SIG-M5 treated with dmso at 0.1 percent for 504 hours (cell line): ENCODE measurements around the gene OR8K1.

Experiments used
- DNase-seq: peaks from one replicate; lab custom pipeline; 2025; ENCODE audit not compliant: unreplicated experiment; lab: John Stamatoyannopoulos, UW

The OR8K1 gene

DNA sequence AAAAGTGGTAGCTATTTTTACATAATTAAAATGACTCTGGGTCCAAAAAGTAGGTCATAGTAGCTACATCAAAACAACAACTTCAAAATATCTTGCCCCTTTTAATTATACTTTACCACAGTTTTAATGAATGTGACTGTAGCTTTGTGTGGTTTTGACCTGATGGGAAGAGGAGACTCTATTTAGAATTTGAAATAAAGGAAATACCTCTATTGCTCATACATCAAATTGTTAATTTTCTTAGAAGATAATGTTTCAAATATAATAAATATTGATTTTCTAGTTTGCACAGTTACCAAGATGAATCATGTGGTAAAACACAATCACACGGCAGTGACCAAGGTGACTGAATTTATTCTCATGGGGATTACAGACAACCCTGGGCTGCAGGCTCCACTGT is at the start of gene OR8K1:
Gene OR8K1 (plus strand): TSS at position 301 of the 400 bp plus-strand sequence. CDS start 0 bp downstream, at position 301.
- no peak for DNase-seq

- no peak for DNase-seq
Measured at GRCh38 chr11:56296898-56297297, 48.9 kb upstream of the OR8K1 start.

- no peak for DNase-seq
Measured at GRCh38 chr11:56307836-56308235, 38.0 kb upstream of the OR8K1 start.

DNA sequence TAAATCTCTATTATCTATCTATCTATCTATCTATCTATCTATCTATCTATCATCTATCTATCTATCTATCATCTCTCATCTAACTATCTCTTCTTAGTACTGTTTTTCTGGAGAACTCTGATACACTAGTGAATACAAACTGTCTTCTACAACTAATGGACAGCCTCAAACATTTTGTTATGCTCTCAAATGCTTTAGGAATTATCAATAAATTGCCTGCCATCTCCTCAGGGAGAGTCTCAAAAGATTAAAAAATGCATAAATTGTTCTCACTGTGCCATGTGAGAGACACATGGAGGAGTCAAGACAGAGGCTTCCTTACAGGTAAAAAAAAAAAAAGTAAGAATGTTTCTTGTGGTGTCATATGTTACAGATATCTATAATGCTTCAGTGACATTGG is 31.0 kb upstream of the OR8K1 start, which contains the start of gene OR8K3:
Gene OR8K3 (plus strand): TSS at position 301 of the 400 bp plus-strand sequence. CDS start 3,163 bp downstream, outside the sequence.
- DNase-seq: no peak

DNA sequence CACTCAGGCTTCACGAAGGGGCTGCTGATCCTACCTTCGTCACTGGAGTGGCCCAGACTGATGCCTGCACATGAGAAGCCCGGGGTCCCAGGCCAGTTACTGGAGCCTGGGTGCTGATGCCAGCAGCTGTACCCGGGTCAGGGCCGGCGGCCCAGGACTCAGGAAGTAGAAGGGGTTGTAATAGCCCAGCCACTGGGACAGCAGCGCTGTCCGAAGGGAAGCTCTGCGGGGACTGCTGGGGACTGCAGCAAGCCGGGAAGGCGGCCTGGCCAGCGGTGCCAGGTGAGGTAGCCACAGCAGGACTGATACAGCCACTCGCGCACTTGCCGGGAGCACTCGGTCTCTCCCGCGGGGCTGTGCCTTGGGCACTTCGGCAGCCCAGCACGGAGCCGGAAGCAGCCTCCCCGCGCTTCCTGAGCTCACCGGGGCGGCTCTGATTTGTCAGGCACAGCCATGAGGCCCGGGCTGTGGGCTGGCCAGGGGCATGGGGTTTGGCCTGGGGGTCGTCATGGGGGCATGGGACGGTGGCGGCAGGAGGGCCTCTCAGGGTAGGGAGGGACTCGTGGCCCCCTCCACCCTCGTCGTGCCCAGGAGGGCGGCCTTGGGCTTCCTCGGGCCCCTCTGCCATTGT is 13.9 kb upstream of the OR8K1 start:
- no peak for DNase-seq

DNA sequence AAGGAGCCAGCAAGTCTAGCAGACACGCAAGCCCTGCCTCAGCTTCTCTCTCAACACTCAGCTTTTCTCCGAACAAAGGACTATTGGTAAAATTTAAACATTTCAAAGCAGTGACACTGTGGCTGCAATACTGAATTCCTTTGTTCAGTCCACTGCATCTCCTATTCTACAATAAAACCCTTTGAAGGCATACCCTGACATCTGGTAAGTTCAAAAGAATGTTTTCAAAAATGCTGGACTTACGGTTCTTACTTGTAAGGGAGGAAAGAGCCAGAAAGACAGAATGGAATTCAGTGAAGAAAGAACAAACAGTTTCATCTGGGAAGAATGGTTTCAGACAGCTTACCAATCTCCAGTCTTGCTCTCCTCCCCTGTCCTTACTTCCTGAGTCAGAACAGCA is 12.7 kb upstream of the OR8K1 start:
- no peak for DNase-seq

- DNase-seq: no peak
Measured at GRCh38 chr11:56340289-56340688, 5.5 kb upstream of the OR8K1 start.

DNA sequence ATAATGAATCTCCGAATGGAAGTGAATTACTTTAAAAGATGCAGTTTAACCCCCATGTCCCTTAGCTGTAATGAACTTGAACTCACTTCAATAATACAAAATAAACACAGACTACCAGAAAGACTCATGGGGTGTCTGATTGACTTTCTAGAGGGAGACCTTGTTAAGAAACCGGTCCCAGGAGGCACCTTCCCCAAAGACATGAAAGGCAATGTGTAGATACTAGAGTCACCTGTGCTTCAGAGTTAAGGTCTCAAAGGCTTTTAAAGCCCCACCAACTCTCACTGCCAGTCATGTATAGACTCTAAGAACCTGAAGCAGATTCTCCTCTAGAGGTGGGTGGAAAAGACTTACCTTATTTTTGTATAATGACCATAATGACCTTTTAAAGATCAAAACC is 8.2 kb downstream of the OR8K1 start, which contains the start of gene OR8J1:
Gene OR8J1 (plus strand): TSS at position 301 of the 400 bp plus-strand sequence. CDS start 5,956 bp downstream, outside the sequence.
- DNase-seq: no peak

- DNase-seq: no peak
Measured at GRCh38 chr11:56375324-56375723, 29.5 kb downstream of the OR8K1 start, which contains the start of gene OR8U1. Gene OR8U1 (plus strand): TSS chr11:56375624. CDS start chr11:56375624, 0 bp downstream.

DNA sequence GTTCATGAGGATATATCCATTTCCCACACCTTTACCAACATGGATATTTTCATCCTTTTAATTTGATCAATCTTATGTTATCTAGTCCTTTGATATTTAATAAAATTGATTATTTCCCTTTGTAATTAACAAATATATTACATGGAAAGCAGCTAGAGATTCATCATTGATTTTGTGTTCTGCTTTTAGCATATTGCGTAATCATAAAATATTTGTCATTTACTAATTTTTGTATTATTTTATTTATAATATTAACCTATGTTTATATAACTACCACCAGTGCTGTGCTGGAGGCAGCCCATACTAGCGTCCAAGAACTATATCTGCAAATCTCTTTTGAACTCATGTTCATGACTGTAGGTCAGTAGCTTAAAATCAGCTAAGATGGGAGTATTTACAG is 34.3 kb downstream of the OR8K1 start:
- no peak for DNase-seq

- DNase-seq: no peak
Measured at GRCh38 chr11:56394381-56394780, 48.5 kb downstream of the OR8K1 start.

GRCh38 chr11:56396047-56396446 is 50.2 kb downstream of the OR8K1 start:
- no peak for DNase-seq
